C4-2B (cell line): Measurements from ENCODE around the gene DRD4.
A peak's percentile ranks its signal among the peaks of the same experiment; 100 is the strongest.

Experiments
- H3K27ac ChIP-seq: fragments of 450-650 bp; 2 replicates; pipeline ENCODE4 v1.5.1; 2017
- ZFX ChIP-seq: fragments of 450-650 bp; IDR thresholded peaks from 2 replicates; pipeline ENCODE4 v1.6.1; 2017
- TF ChIP-seq, protein P1 (sequence below): fragments of 450-650 bp; conservative IDR thresholded peaks from 2 replicates; pipeline ENCODE4 v1.5.1; 2017; ENCODE audit warnings: mild to moderate bottlenecking

Gene DRD4

DNA sequence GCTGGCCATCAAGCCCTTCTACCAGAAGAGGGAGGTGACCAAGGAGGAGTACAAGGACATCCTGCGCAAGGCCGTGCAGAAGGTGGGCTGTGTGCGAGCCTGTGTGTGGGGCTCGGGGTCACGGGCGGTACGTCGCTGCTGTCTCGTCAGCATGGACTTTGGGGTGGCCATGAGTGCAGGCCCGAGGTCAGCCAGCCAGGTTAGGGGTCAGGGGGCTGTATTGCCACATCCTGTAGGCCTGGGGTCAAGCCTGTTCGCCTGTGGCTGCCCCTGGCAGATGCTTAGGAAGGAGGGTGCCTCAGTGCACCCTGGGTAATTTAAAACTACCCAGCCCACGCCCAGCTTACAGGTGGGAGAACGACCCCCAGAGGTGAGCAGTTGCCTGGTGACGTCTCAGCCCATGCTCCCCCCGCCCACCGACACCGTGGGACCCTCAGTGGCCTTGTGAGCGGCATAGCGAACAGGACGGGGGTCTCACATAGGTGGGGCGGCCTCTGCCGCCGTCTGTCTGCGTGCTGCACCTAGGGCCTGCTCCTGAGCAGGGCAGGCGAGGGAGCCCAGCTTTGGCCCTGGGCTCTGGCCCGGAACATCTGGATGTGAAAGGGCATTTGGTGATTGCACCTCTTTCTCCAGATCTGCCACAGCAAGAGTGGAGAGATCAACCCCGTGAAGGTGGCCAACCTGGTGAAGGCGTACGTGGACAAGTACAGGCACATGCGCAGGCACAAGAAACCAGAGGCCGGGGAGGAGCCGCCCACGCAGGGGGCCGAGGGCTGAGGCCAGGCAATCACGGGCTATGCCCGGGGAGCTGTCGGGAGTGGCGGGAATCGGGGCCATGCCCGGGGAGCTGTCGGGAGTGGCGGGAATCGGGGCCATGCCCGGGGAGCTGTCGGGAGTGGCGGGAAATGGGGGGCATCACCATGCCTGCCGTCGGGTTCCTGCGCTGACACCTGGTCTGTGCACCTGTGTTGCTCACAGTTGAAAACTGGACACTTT lies 25.8 kb upstream of the DRD4 start:
- no peak overlapping the region for H3K27ac ChIP-seq
- TF ChIP-seq, protein P1, sequence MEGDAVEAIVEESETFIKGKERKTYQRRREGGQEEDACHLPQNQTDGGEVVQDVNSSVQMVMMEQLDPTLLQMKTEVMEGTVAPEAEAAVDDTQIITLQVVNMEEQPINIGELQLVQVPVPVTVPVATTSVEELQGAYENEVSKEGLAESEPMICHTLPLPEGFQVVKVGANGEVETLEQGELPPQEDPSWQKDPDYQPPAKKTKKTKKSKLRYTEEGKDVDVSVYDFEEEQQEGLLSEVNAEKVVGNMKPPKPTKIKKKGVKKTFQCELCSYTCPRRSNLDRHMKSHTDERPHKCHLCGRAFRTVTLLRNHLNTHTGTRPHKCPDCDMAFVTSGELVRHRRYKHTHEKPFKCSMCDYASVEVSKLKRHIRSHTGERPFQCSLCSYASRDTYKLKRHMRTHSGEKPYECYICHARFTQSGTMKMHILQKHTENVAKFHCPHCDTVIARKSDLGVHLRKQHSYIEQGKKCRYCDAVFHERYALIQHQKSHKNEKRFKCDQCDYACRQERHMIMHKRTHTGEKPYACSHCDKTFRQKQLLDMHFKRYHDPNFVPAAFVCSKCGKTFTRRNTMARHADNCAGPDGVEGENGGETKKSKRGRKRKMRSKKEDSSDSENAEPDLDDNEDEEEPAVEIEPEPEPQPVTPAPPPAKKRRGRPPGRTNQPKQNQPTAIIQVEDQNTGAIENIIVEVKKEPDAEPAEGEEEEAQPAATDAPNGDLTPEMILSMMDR, result no peak
- no peak for TF ChIP-seq ZFX

DNA sequence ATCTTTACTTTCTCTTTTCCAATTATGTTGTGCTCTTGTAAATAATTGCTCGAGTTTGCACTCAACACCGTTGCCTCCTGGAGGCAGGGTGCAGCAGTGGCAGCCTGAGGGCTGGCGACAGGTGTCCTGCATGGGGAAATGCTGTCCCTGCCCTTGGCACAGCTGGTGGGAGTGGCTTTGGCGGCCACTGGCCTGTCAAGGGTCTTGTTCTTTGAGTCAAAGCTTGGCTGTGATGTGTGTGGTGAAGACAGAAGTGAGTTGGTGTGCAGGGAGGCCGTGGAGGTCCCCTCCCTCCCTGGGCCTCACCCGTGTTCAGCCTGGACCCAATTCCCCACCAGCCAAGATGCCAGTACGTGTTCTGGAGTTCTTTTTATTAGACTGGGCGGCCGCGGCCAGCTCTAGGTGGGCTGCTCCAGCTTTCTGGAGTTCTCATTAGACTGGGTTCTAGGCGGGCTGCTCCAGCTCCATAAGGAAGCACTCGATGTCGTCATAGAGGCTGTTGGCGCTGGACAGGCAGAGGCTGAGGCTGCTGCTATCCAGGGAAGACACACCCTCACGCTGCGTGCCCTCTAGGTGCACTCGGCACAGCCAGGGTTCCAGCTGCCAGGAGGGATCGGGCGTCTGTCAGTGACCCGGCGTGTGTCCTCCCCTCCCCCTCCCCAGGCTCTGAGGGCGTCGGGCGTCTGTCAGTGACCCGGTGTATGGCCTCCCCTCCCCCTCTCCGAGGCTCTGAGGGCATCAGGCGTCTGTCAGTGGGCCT lies 24.7 kb upstream of the DRD4 start:
- TF ChIP-seq, protein P1, result no peak
- no peak for TF ChIP-seq ZFX
- H3K27ac ChIP-seq, result no peak overlapping the region; the same call in 1 of the 2 replicates

DNA sequence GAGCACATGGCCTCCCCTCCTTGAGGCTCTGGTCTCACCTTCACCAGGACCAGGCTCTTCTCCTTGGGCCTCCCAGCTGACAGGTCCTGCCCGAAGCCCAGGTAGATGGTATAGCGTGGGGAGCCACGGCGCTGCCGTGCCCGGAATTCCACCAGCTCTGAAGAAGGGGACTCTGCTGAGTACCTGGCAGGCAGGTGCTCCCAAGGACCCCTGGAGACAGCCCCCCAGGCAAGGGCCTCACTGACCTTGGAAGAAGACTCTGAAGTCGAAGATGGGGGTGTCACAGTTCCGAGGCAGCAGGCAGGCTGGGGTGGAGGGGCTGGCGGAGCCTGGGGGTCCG lies 24.1 kb upstream of the DRD4 start:
- H3K27ac ChIP-seq, result peak overlapping the region; percentile 8; the same call in 1 of the 2 replicates
- TF ChIP-seq, protein P1, result no peak
- TF ChIP-seq ZFX, result no peak

DNA sequence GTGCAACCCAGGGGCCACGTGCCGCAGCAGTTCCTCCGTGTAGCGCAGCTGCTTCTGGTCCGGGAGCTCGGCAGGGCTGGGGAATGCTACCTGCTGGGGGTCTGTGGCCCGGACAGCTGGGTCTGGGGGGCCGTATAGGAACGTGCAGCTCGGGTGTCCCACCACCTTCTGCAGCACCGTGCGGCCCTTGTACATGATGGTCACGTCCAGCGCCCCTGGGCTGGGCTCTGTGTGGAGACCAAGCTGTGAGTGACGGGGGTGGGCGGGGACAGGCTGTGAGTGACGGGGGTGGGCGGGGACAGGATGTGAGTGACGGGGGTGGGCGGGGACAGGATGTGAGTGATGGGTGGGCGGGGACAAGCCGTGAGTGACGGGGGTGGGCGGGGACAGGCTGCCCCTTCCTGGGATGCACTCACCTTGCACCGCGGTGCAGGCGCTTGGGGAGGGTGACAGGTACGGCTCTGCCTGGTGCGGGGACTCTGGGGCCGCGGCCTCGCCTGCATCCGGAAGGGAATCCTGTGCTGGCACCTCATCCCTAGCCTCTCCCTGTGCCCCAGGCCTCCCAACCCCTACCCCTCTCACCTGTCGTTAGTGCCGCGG lies 23.6 kb upstream of the DRD4 start:
- peak overlapping the region; percentile 78 for H3K27ac ChIP-seq

DNA sequence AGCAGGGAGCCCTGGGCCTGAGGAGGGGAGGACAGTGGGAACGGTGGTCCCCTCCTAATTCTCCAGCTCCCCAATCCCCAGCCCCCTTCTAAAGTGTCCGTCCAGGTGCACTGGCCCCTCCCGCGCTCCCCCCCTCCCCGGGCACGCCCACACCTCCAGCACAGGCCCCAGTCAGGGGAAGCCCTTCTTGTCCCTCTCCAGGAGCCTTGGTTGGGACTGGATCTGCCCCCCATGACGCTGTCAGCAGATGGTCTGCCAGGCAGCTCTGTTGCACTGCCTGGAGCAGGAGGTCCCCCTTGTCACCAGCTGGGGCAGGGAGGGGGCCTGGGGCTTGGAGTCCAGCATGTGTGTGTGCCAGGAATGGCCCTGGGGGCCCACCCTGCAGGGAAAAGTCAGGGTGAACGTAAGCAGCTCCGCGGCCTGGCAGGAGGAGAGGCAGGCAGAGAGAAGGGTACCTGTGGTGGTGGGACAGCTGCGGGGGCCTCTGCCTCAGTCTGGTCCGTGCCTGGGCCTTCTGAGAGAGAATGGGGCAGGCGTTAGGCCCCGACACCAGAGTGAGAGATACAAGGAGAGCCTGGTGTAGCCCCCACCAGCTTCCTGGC lies 22.9 kb upstream of the DRD4 start:
- TF ChIP-seq, protein P1, result no peak
- TF ChIP-seq ZFX, result no peak
- H3K27ac ChIP-seq, result peak overlapping the region; percentile 78

More for the DNA sequence above, 23.6 kb upstream of the DRD4 start:
- TF ChIP-seq, protein P1, result no peak
- no peak for TF ChIP-seq ZFX

DNA sequence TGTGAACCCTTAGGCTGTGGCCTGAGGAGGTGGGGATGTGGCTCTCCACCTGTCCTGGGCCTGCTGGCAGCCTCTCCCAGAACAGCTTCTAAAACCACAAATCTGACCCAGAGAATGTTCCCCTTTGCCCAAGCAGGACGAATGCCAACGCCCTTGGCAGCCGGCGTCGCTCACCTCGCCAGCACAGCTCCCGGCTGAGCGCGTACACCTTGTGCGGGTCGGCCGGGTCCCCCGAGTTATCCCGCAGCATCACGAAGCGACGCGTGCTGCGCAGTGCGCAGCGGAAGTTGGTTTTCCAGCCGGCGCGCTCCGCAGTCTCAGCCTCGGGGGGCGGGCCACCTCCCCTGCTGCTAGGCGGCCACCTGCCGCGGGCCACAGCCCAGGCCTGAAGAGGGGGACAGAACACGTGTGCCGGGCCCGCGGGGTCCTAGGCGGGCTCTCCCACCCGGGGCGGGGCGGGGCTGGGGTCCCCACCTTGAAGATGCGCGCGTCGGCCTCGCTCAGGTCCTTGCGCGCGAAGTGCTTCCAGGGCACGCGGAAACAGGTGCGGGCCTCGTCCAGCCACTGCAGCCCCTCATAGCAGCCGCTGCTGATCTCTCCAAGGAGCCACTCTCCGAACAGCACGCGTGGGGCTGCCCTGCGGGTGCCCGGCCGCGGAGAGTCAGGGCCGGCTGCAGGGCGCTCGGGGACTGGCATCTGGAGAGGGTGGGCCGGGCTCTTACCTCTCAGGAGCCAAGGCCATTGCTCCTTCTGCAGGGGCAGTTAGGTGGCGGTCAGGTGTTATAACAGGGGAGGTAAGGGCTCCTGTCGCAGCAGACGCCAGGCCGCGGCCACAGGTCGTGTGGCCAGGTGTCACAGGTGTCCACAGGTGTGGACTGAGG lies 22.2 kb upstream of the DRD4 start:
- TF ChIP-seq ZFX, result 0 out of 2 replicates have a peak, but pooled peaks have one; percentile 61
- TF ChIP-seq, protein P1, result no peak
- peak overlapping the region; percentile 78 for H3K27ac ChIP-seq
